Upper lobe of left lung (tissue), 4 donors: Measurements from ENCODE around the gene EEF2.

Source experiments
- POLR2A ChIP-seq, 4 donors: fragments of 450-650 bp; IDR thresholded peaks; one replicate each; pipeline ENCODE4 v1.5.1; 2016 to 2017; ENCODE audit warnings: antibody characterized with exemption in 4 of 4, mild to moderate bottlenecking in 2 of 4
- POLR2AphosphoS5 ChIP-seq, 2 donors: sonication (generic); formaldehyde crosslinking; IDR thresholded peaks; one replicate each; pipeline ENCODE4 v1.5.1; 2017; ENCODE audit warnings: antibody characterized with exemption in 2 of 2
- TF ChIP-seq, protein P1 (sequence below), 6 experiments: fragments of 450-650 bp in 4 of 6; fragments of 200-600 bp in 2 of 6; sonication (generic) in 2 of 6; IDR thresholded peaks; one replicate each; pipeline ENCODE4 v1.5.1; 2016 to 2019; ENCODE audit warnings: antibody characterized with exemption in 6 of 6

DNA sequence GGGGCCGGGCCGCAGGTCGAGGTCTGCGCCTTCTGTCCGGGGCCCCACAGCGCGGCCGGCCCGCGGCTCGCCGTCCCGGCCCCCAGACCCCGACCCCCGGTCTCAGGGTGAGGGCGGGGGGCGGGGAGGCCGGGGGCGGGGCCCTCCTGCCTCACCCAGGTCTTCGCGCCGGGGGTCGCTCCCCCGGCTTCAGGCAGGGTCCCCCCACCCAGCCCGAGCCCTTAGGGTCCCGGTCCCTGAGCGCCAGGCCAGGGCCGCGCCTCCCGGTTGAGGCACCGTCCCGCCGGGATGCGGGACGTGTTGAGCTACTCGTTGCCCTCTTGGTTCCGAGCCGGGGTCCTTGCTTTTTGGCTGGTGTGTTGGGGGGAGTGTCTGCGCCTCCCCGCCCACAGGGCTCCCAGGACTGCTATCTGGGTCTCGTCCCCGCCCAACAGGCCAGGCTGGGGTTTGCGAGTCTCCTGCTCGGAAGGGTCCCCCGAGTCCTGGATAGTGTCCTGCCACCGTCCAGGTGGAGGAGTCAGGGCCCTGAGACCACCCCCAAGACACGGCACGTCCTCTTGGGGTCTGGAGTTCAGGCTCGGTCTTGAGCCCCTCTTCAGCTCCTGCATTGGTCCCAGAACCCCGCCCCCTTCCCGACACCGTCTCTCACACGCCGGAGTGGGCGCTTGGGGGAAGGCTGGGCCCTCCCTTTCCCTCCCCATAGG, 22.7 kb upstream of the EEF2 start:
- TF ChIP-seq, protein P1, sequence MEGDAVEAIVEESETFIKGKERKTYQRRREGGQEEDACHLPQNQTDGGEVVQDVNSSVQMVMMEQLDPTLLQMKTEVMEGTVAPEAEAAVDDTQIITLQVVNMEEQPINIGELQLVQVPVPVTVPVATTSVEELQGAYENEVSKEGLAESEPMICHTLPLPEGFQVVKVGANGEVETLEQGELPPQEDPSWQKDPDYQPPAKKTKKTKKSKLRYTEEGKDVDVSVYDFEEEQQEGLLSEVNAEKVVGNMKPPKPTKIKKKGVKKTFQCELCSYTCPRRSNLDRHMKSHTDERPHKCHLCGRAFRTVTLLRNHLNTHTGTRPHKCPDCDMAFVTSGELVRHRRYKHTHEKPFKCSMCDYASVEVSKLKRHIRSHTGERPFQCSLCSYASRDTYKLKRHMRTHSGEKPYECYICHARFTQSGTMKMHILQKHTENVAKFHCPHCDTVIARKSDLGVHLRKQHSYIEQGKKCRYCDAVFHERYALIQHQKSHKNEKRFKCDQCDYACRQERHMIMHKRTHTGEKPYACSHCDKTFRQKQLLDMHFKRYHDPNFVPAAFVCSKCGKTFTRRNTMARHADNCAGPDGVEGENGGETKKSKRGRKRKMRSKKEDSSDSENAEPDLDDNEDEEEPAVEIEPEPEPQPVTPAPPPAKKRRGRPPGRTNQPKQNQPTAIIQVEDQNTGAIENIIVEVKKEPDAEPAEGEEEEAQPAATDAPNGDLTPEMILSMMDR (IDR thresholded peaks at IDR 0.05), result no peak
- TF ChIP-seq POLR2AphosphoS5 (IDR thresholded peaks at IDR 0.05) (no peak), POLR2A (IDR thresholded peaks at IDR 0.05) (no peak)
